Measurements from ENCODE around the gene CMSS1. TPM values are rescaled to one million over a fixed set of nuclear protein-coding genes. Genes with fewer than 3 reads are reported as not detected.

Gene CMSS1
- polyA plus RNA-seq, 1 of the 3 experiments (the other 2 are of a cell fraction) = 9.1 TPM

DNA sequence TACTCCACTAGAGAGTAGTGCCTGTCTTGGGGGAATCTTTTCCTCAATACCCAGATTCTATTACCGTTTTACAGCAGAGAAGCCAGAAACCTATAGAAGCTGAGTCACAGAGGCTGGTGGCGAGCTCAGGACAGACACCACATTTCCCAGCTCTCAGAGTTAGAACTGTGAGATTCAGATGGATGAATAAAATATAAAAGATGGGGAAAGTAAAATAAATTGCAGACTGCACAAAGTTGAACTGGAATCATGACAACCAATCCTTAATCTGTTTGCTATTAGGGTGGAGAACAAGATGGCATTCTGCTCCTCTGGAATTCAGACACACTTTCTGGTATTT, 40.5 kb upstream of the CMSS1 start:
- no peak for DNase-seq
- peaks cover 0 to 20% of the 10 kb centered on the region in 2 experiments; a peak in 1 of 4 replicates for H3K4me1 ChIP-seq (ENCODE audit: control insufficient read depth in 1 of 2, insufficient read depth in 2 of 2, low read depth in 1 of 2, low read length in 1 of 2)

More for the DNA sequence above, 40.5 kb upstream of the CMSS1 start:
- ChIA-PET CTCF (interaction anchor here (1.0 to 1.5 kb wide), 3 partner anchors 12 to 31 kb away, joined by 3 to 6 read pairs (median 5); no protein-coding TSS in a partner anchor), POLR2A (no interaction called here)
- Histone ChIP-seq H3F3A (replicated peaks; ENCODE audit: insufficient read depth) (peaks cover 4% of the 10 kb centered on the region), H3K9ac (no peak overlapping the region), H3K27ac (ENCODE audit: low read depth in 2 of 2, low read length in 1 of 2) (no peak overlapping the region), H3K9me3 (no peaks in the 10 kb centered on the region), H3K27me3 (ENCODE audit: insufficient read depth) (no peaks in the 10 kb centered on the region), H3K36me3 (replicated peaks in 1 of 2; ENCODE audit: control insufficient read depth in 1 of 2, insufficient read depth in 2 of 2, low read length in 1 of 2) (no peaks in the 10 kb centered on the region), H3K9me2 (no peaks in the 10 kb centered on the region), H3K79me2 (ENCODE audit: insufficient read depth) (no peaks in the 10 kb centered on the region), H4K20me1 (ENCODE audit: insufficient read depth) (no peaks in the 10 kb centered on the region), H3K4me2 (no peak overlapping the region), H2AFZ (ENCODE audit: low read depth) (no peak overlapping the region; the same call in 1 of the 2 replicates), H3K4me3 (ENCODE audit: low read depth in 2 of 2, low read length in 1 of 2) (no peak overlapping the region)
- 46% methylated on average over 2 of the region's 2 CpGs for WGBS (ENCODE audit: low lambda C conversion rate)
- TF ChIP-seq SMC3 (IDR thresholded peaks at IDR 0.05; ENCODE audit: low read depth, low read length) = no peak
- no peak for TF ChIP-seq GATA2 (CRISPR knock-in tag; IDR thresholded peaks at IDR 0.05)
- TF ChIP-seq EP300 (IDR thresholded peaks at IDR 0.05; ENCODE audit: borderline replicate concordance in 1 of 2, low read depth in 1 of 2, low read length in 1 of 2) = no peak
- no peak for TF ChIP-seq POLR2AphosphoS5 (IDR thresholded peaks at IDR 0.05; ENCODE audit: low read depth, low read length)
- no peak for TF ChIP-seq SIN3A (IDR thresholded peaks at IDR 0.05; ENCODE audit: borderline replicate concordance, low read depth, low read length)
- TF ChIP-seq, protein P1, sequence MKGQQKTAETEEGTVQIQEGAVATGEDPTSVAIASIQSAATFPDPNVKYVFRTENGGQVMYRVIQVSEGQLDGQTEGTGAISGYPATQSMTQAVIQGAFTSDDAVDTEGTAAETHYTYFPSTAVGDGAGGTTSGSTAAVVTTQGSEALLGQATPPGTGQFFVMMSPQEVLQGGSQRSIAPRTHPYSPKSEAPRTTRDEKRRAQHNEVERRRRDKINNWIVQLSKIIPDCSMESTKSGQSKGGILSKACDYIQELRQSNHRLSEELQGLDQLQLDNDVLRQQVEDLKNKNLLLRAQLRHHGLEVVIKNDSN (IDR thresholded peaks at IDR 0.05; ENCODE audit: borderline replicate concordance, low read depth) = no peak
- no peak for TF ChIP-seq FOXJ3 (CRISPR knock-in tag; IDR thresholded peaks at IDR 0.05)
- TF ChIP-seq CHD2 (IDR thresholded peaks at IDR 0.05; ENCODE audit: low read length, partially characterized antibody) = no peak
- TF ChIP-seq JUND (IDR thresholded peaks at IDR 0.05) = no peak
- no peak for TF ChIP-seq FOSL2 (IDR thresholded peaks at IDR 0.05; ENCODE audit: borderline replicate concordance, low read depth)
- TF ChIP-seq, protein P2, sequence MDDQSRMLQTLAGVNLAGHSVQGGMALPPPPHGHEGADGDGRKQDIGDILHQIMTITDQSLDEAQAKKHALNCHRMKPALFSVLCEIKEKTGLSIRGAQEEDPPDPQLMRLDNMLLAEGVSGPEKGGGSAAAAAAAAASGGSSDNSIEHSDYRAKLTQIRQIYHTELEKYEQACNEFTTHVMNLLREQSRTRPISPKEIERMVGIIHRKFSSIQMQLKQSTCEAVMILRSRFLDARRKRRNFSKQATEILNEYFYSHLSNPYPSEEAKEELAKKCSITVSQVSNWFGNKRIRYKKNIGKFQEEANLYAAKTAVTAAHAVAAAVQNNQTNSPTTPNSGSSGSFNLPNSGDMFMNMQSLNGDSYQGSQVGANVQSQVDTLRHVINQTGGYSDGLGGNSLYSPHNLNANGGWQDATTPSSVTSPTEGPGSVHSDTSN (IDR thresholded peaks at IDR 0.05) = no peak
- no peak for TF ChIP-seq MEF2A (IDR thresholded peaks at IDR 0.05; ENCODE audit: borderline replicate concordance, low read depth)
- TF ChIP-seq, protein P3, sequence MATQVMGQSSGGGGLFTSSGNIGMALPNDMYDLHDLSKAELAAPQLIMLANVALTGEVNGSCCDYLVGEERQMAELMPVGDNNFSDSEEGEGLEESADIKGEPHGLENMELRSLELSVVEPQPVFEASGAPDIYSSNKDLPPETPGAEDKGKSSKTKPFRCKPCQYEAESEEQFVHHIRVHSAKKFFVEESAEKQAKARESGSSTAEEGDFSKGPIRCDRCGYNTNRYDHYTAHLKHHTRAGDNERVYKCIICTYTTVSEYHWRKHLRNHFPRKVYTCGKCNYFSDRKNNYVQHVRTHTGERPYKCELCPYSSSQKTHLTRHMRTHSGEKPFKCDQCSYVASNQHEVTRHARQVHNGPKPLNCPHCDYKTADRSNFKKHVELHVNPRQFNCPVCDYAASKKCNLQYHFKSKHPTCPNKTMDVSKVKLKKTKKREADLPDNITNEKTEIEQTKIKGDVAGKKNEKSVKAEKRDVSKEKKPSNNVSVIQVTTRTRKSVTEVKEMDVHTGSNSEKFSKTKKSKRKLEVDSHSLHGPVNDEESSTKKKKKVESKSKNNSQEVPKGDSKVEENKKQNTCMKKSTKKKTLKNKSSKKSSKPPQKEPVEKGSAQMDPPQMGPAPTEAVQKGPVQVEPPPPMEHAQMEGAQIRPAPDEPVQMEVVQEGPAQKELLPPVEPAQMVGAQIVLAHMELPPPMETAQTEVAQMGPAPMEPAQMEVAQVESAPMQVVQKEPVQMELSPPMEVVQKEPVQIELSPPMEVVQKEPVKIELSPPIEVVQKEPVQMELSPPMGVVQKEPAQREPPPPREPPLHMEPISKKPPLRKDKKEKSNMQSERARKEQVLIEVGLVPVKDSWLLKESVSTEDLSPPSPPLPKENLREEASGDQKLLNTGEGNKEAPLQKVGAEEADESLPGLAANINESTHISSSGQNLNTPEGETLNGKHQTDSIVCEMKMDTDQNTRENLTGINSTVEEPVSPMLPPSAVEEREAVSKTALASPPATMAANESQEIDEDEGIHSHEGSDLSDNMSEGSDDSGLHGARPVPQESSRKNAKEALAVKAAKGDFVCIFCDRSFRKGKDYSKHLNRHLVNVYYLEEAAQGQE (IDR thresholded peaks at IDR 0.05; ENCODE audit: low read depth, low read length) = no peak
- no peak for TF ChIP-seq RFX5 (IDR thresholded peaks at IDR 0.05; ENCODE audit: low read length)
- TF ChIP-seq, protein P4, sequence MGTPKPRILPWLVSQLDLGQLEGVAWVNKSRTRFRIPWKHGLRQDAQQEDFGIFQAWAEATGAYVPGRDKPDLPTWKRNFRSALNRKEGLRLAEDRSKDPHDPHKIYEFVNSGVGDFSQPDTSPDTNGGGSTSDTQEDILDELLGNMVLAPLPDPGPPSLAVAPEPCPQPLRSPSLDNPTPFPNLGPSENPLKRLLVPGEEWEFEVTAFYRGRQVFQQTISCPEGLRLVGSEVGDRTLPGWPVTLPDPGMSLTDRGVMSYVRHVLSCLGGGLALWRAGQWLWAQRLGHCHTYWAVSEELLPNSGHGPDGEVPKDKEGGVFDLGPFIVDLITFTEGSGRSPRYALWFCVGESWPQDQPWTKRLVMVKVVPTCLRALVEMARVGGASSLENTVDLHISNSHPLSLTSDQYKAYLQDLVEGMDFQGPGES (IDR thresholded peaks at IDR 0.05; ENCODE audit: low read depth, low read length) = no peak

Measured in SK-N-SH (cell line).